Measurements from ENCODE around the gene IQSEC3.
"Not testable (repeated sequence)": the region's sequence is repeated elsewhere in the genome, so short reads cannot be mapped to it uniquely, and the experiment has no call there.

The IQSEC3 gene

DNA sequence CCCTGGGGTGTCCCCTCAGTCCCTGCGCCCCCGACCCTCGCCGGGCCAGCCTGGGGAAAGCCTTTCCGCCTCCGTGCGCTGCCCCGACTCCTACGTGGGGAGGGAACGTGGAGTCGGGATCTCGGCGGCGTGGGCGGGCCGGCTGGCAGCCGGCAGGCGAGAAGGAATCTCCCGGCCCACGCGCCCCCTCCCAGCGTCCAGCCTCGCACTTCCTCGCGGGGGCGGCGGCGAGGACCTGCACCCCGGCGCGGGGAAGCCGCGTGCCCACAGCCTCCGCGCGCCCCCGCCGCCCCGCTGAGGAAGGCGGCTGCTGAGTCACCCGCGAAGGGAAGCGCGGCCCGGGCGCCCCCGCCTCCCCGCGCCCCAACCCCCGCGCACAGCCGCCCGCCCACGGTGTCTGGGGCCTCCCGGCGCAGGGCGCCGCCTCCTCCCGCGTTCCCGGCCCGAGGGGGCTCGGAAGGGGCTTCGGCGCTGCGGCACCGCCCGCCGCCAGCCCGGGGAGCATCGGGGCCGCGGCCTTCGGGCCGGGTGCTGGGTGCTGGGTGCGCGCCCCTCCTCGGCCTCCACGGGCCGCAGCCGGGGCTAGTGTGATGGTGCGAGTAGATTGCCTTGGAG lies 11.3 kb downstream of the IQSEC3 start:
- DNase-seq (ENCODE audit: extremely low spot score); CTCF ChIA-PET; POLR2A ChIA-PET: not testable (repeated sequence)

DNA sequence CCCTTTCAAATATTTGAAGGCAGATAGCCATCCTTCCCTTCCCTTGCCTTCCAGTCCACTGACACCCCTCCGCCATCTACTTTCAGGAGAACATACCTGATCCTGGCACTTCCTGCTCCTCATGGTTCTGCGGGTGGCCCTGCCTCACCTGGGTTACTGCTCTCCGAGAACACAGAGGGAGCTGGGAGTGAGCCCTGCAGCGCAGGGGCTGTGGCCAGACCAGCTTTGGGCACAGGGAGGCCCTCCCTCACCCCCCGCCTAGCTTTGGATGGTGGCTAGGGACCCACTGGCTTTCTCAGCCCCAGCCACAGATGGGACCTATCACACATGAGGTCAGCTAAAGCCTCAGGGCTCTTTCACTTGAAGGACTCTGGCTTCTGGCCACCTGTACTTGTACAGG lies 12.4 kb downstream of the IQSEC3 start:
- no peak for DNase-seq (ENCODE audit: extremely low spot score)
- TF ChIP-seq, protein P1, sequence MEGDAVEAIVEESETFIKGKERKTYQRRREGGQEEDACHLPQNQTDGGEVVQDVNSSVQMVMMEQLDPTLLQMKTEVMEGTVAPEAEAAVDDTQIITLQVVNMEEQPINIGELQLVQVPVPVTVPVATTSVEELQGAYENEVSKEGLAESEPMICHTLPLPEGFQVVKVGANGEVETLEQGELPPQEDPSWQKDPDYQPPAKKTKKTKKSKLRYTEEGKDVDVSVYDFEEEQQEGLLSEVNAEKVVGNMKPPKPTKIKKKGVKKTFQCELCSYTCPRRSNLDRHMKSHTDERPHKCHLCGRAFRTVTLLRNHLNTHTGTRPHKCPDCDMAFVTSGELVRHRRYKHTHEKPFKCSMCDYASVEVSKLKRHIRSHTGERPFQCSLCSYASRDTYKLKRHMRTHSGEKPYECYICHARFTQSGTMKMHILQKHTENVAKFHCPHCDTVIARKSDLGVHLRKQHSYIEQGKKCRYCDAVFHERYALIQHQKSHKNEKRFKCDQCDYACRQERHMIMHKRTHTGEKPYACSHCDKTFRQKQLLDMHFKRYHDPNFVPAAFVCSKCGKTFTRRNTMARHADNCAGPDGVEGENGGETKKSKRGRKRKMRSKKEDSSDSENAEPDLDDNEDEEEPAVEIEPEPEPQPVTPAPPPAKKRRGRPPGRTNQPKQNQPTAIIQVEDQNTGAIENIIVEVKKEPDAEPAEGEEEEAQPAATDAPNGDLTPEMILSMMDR (IDR thresholded peaks at IDR 0.05; ENCODE audit: control extremely low read depth, extremely low read depth, low read depth, missing control alignments), result no peak
- CTCF ChIA-PET, result interaction anchor here (1.1 kb wide), 1 partner anchor 27 kb away, joined by 3 read pairs; no protein-coding TSS in a partner anchor
- POLR2A ChIA-PET, result no interaction called here

DNA sequence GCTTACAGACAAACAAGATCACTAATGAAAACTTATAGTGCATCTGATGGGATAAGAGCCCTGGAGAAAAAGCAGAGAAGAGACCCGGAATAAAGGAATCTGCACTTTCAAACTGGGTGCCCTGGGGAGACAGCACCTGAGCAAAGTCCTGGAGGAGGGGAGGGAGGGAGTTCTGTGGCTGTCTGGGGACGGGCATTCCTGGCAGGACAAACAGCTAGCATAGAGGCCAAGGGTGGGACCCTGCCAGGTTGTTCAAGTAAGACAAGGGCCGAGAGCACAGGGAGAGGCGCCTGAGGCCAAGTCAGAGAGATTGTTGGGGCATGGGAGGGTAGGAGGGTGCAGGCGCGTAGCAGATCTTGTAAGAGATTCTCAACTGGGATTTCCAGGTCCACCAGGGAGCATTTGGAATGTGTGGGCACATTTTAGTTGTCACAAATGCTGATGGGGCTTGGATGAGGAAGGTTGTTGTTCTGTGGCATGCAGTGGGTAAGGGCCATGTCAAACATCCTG lies 14.2 kb downstream of the IQSEC3 start:
- TF ChIP-seq, protein P1 (IDR thresholded peaks at IDR 0.05; ENCODE audit: control extremely low read depth, extremely low read depth, low read depth, missing control alignments), result no peak
- CTCF ChIA-PET, result no interaction called here
- POLR2A ChIA-PET, result no interaction called here
- DNase-seq (ENCODE audit: extremely low spot score), result no peak

DNA sequence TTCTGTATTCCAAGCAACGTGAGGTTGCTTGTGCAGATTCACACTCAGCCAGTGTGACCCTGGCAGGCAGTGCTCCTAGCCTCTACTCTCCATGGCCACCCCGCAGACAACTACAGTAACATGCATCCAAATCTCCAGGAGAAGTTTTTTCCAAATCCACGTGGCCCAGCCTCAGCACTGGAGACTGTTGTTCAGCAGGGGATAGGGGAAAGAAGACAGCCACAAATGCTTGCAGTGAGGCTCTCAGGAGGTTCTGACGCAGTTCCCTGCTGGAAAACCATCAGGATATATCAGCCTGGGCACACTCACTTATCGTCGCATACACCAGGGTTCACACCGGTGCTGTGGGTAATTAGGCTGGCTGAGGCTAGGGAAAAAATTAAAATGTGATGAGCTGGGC lies 16.2 kb downstream of the IQSEC3 start:
- ChIA-PET CTCF (no interaction called here), POLR2A (no interaction called here)

DNA sequence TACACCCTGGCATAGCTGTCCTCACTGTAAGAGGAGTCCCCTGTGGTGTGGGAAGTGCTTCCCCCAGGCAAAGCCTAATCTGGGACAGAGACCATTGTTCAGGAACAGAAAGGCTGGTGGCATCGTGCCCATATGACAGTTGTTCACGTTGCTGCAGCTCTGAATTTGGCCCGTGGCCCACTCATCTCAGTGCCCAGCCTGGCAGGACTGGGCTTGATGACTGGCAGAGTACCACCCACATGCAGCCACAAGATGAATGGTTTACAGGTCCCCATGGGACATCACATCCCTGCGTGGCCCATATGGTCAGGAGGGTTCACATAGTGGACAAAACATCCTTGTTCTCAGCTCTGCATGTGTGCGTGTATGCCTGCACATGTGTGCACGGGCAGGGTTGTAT lies 17.5 kb downstream of the IQSEC3 start:
- no peak for DNase-seq (ENCODE audit: extremely low spot score)
- POLR2A ChIA-PET, result no interaction called here
- CTCF ChIA-PET, result interaction anchor here (2.0 kb wide), 1 partner anchor 13 kb away, joined by 6 read pairs; no protein-coding TSS in a partner anchor
- TF ChIP-seq, protein P1 (IDR thresholded peaks at IDR 0.05; ENCODE audit: control extremely low read depth, extremely low read depth, low read depth, missing control alignments), result no peak

More for the DNA sequence above, 16.2 kb downstream of the IQSEC3 start:
- TF ChIP-seq, protein P1 (IDR thresholded peaks at IDR 0.05; ENCODE audit: control extremely low read depth, extremely low read depth, low read depth, missing control alignments), result no peak
- DNase-seq (ENCODE audit: extremely low spot score), result no peak

DNA sequence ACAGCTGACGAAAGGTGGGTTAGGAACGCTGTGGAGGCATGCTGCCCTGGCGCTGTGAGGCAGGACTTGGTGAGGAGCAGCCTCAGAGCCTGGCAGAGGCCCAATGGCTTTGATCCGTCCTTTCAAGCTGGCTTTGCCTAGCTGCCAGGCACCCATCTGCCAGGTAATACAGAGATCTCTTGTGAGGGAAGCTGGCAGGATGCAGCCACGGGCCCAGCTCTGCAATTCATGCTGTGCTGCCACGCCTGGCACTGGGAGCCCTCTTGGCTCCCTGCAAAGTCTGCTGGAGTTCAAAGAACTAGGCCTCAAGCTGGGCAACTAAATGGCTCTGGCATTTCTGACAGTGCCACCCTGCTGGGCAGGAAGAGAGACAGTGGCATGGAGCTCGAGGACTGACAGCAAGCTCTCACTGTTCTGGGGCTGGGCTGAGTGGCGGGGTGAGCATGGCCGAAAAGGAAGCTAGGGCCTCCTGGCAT lies 18.7 kb downstream of the IQSEC3 start:
- CTCF ChIA-PET, result interaction anchor here (1.2 to 2.0 kb wide), 2 partner anchors 9 to 12 kb away, joined by 3 to 6 read pairs; no protein-coding TSS in a partner anchor
- no peak for DNase-seq (ENCODE audit: extremely low spot score)
- POLR2A ChIA-PET, result no interaction called here
- TF ChIP-seq, protein P1 (IDR thresholded peaks at IDR 0.05; ENCODE audit: control extremely low read depth, extremely low read depth, low read depth, missing control alignments), result no peak

DNA sequence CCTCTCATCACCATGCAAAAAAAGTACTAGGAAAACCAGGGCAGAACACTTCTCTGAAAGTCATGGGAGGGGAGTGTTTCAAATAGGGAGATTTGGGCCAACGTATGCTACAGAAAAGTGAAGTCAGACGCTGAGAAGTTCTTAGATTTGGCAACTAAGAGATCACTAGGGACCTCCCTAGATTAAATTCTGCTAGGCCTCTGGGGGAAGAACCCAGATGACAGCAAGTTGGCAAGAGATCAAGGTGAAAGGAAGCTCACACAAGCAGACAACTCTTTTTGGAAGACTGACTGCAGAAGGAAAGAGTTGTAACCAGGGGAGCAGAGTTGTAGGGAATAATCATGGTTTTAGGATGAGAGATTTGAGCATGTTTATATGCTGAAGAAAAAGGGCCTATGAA lies 20.7 kb downstream of the IQSEC3 start:
- ChIA-PET POLR2A (no interaction called here), CTCF (interaction anchor here (1.3 kb wide), 1 partner anchor 48 kb away, joined by 3 read pairs; no protein-coding TSS in a partner anchor)
- TF ChIP-seq, protein P1 (IDR thresholded peaks at IDR 0.05; ENCODE audit: control extremely low read depth, extremely low read depth, low read depth, missing control alignments), result no peak
- no peak for DNase-seq (ENCODE audit: extremely low spot score)

All from GM10248 (cell line).